Suprapubic skin (tissue), 3 donors: ENCODE results near the gene VPREB1.

Experiments
- CTCF ChIP-seq, 2 donors: fragments of 200-600 bp in 1 of 2; fragments of 450-650 bp in 1 of 2; sonication (generic) in 1 of 2; IDR thresholded peaks; one replicate each; pipeline ENCODE4 v1.5.1; 2016 to 2019; ENCODE audit warnings: antibody characterized with exemption in 2 of 2, mild to moderate bottlenecking in 1 of 2, moderate library complexity in 1 of 2
- POLR2AphosphoS5 ChIP-seq, 3 donors: sonication (generic); formaldehyde crosslinking; IDR thresholded peaks; one replicate each; pipeline ENCODE4 v1.6.1; 2017; ENCODE audit warnings: antibody characterized with exemption in 3 of 3

GRCh38 chr22:22201185-22201929 is 43.2 kb upstream of the VPREB1 start:
- TF ChIP-seq POLR2AphosphoS5 (IDR thresholded peaks at IDR 0.05) (no peak), CTCF (IDR thresholded peaks at IDR 0.05) (no peak)
